WTC11 (cell line): Measurements from ENCODE around the gene ACOT2. TPM values are rescaled to one million over a fixed set of nuclear protein-coding genes. Genes with fewer than 3 reads are reported as not detected.
A peak's percentile ranks its signal among the peaks of the same experiment; 100 is the strongest.
"Not testable (repeated sequence)": the region's sequence is repeated elsewhere in the genome, so short reads cannot be mapped to it uniquely, and the experiment has no call there.

Experiments used
- ATAC-seq: fragments of 200-7000 bp; cut with Tn5 transposase; 2 replicates; pipeline ENCODE4 v1.10.0; 2021; ENCODE audit warnings: mild to moderate bottlenecking, moderate library complexity
- CTCF ChIA-PET: fragments of 300-600 bp; sonication (Branson Sonifier 250); formaldehyde crosslinking; loops from one replicate; lab custom pipeline; 2021; ENCODE audit warnings: antibody characterized with exemption; lab: Charles Lee
- POLR2A ChIA-PET: fragments of 350-600 bp; sonication (Branson Sonifier 250); formaldehyde crosslinking; loops from one replicate; lab custom pipeline; 2021; ENCODE audit warnings: antibody characterized with exemption; lab: Charles Lee
- DNase-seq: peaks from one replicate; pipeline ENCODE4 v3.0.0; 2021; ENCODE audit warnings: low spot score
- H3K27ac Mint-ChIP-seq: 2 replicates; pipeline ENCODE4 v1.8.0; 2021; ENCODE audit warnings: mixed read lengths
- H3K27me3 Mint-ChIP-seq: 2 replicates; pipeline ENCODE4 v1.8.0; 2021; ENCODE audit warnings: low read depth, mild to moderate bottlenecking, moderate library complexity, mixed read lengths
- H3K36me3 Mint-ChIP-seq: 2 replicates; pipeline ENCODE4 v1.8.0; 2021; ENCODE audit warnings: mixed read lengths
- H3K4me1 Mint-ChIP-seq: 2 replicates; pipeline ENCODE4 v1.8.0; 2022; ENCODE audit warnings: mixed read lengths
- H3K4me3 Mint-ChIP-seq: 2 replicates; pipeline ENCODE4 v1.8.0; 2021; ENCODE audit warnings: mild to moderate bottlenecking, moderate library complexity, mixed read lengths
- H3K9me3 Mint-ChIP-seq: 2 replicates; pipeline ENCODE4 v1.8.0; 2021; ENCODE audit warnings: mixed read lengths
- NR3C1 ChIP-seq: sonication (generic); formaldehyde crosslinking; conservative IDR thresholded peaks from 2 replicates; pipeline ENCODE4 v1.8.1; 2023; ENCODE audit warnings: low read depth, mild to moderate bottlenecking, missing genetic modification reagents
- total RNA-seq: library from RNA; stranded (reverse); gene quantifications from 3 replicates; pipeline ENCODE4 v1.2.3, GENCODE V29; 2021
- TF ChIP-seq, protein P1 (sequence below): fragments of 200-600 bp; IDR thresholded peaks from 2 replicates; pipeline ENCODE4 v1.8.0; 2022; ENCODE audit warnings: antibody characterized with exemption

Gene ACOT2
- total RNA-seq, 1 experiment from 2014 or later: 13.7 TPM

DNA sequence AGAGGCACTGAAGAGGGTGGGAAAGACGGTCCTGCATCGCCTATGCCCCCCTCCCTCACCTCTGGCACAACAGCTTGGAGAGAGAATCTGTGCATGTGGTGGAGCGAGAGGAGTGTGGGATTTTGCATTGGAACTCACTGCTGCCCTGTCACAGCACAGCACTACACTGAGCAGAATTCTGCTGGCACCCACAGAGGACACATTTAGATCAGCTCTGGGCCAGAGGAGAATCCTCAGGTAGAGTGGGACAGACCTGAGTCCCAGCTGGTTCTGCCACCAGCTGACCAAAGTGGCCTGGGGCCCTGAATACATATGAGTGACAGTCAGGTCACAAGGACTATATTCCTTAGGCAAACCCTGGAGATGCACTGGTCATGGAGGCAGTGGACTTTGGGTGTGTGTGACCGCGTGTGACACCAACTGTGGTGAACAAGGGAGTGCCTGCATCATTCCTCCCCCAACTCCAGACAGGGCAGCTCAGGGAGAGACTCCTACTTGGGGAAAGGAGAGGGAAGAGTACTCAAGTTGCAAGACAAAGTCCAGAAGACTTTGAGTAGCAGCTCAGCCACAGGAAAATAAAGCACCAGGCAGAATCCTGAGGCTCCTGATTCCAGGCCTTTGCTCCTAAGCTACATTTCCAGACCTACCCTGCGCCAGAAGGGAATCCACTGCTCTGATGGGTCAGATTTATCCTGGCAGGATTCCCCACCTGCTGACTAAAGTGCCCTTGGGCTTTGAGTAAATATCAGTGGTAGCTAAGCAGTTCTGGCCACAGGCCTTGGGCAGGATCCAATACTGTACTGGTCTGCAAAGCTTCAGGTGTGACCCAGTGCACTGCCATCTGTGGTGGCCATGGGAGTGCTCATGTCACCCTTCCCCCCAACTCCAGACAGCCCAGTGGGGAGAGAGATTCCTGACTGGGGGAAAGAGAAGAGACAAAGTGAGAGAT, 42.7 kb upstream of the ACOT2 start:
- CTCF ChIA-PET: interaction anchor here (1.3 to 2.1 kb wide), 3 partner anchors 13 to 353 kb away, joined by 3 to 7 read pairs (median 3); no protein-coding TSS in a partner anchor

DNA sequence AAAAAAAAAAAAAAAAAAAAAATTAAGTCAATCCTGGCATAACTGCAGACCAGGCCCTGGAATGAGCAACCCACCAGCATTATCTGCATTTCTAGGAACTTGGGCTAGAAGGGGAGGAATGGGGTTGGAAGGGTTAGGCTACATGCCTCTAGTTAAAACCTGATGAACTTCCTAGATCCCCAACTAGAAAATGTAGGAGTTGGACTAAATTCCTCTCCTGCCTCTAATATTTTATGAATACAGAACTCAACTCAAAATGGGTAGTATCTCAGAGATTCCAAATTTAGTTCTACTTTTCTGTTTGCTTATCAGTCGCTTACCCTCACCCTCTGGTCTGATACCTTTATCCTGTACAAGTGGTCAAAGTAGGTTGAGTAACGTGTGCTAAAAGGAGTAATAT, 39.7 kb upstream of the ACOT2 start:
- H3K4me1 Mint-ChIP-seq, H3K9me3 Mint-ChIP-seq, H3K27ac Mint-ChIP-seq, H3K27me3 Mint-ChIP-seq, POLR2A ChIA-PET, H3K4me3 Mint-ChIP-seq, DNase-seq, H3K36me3 Mint-ChIP-seq, CTCF ChIA-PET, ATAC-seq: not testable (repeated sequence)

More for the DNA sequence above, 42.7 kb upstream of the ACOT2 start:
- TF ChIP-seq NR3C1 (CRISPR knock-in tag): no peak
- Mint-ChIP-seq H3K9me3 (no peaks in the 10 kb centered on the region), H3K4me3 (no peak overlapping the region), H3K4me1 (peaks cover 9% of the 10 kb centered on the region), H3K36me3 (no peaks in the 10 kb centered on the region), H3K27ac (no peak overlapping the region), H3K27me3 (no peaks in the 10 kb centered on the region)
- POLR2A ChIA-PET: no interaction called here
- no peak for ATAC-seq
- no peak for DNase-seq

DNA sequence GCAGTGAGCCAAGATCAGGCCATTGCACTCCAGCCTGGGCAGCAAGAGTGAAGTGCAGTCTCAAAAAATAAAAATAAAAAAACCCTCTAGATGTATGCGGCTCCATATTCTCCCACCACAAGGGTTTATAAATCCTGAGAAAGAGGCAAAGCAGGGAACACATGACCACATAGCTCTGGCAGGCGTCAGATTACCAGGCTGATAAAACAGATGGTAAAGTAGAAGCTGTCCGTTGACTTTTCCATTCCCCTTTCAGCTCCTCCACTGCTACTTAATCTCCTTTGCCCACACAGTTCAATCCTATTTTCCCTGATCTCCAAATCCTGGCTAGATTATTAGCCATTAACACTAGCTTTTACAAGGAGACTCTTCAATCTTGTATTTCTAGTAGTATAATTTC, 37.0 kb upstream of the ACOT2 start:
- DNase-seq, H3K4me1 Mint-ChIP-seq, ATAC-seq, POLR2A ChIA-PET, H3K27ac Mint-ChIP-seq, H3K27me3 Mint-ChIP-seq, CTCF ChIA-PET, H3K4me3 Mint-ChIP-seq, H3K9me3 Mint-ChIP-seq, H3K36me3 Mint-ChIP-seq: not testable (repeated sequence)

DNA sequence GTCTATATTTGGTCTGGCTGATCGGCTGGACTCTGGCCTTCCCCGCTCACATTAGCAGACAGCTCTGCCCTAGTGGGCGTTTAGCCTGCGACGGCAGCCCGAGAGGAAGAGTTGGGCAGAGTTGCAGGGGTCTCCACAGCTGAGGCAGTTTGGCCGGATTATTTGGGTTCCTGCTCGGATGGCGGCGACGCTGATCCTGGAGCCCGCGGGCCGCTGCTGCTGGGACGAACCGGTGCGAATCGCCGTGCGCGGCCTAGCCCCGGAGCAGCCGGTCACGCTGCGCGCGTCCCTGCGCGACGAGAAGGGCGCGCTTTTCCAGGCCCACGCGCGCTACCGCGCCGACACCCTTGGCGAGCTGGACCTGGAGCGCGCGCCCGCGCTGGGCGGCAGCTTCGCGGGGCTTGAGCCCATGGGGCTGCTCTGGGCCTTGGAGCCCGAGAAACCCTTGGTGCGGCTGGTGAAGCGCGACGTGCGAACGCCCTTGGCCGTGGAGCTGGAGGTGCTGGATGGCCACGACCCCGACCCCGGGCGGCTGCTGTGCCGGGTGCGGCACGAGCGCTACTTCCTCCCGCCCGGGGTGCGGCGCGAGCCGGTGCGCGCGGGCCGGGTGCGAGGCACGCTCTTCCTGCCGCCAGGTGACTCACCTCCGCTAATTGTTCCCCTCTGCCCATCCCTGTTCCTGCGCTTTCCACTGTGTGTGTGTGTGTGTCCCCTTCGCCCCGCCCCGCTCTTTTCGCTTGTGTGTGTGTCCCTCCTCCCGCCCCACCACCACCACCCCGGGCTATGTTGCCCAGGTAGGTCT, 31.6 kb upstream of the ACOT2 start:
- POLR2A ChIA-PET: interaction anchor here (0.7 kb wide), 1 partner anchor 33 kb away, joined by 3 read pairs; no protein-coding TSS in a partner anchor

DNA sequence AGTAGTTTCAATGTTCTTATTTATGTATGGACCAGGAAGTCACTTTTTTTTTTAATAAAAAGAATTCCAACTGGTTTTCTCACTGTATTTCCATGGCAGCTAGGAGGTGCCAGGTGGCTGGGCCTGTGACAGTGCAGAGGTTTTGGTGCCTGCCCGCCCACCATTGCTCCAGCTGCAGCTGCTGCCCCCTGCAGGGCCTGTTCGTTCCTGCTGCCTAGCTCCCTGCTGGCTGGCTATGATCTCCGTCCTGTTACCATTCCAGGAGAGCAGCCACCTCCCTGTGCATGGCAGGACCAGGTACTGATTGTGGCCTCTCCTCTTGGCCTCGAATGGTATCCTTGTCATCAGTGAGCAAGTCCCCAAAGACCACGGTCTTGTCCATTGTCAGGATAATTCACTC, 30.0 kb upstream of the ACOT2 start:
- CTCF ChIA-PET: interaction anchor here (0.9 to 1.7 kb wide), 6 partner anchors 13 to 190 kb away, joined by 3 to 12 read pairs (median 4); partner anchors contain the start of genes ACOT2 and ACOT6
- H3K36me3 Mint-ChIP-seq, H3K4me3 Mint-ChIP-seq, H3K4me1 Mint-ChIP-seq, H3K27ac Mint-ChIP-seq, H3K27me3 Mint-ChIP-seq: not testable (repeated sequence)
- peak; percentile 53 for DNase-seq
- TF ChIP-seq, protein P1, sequence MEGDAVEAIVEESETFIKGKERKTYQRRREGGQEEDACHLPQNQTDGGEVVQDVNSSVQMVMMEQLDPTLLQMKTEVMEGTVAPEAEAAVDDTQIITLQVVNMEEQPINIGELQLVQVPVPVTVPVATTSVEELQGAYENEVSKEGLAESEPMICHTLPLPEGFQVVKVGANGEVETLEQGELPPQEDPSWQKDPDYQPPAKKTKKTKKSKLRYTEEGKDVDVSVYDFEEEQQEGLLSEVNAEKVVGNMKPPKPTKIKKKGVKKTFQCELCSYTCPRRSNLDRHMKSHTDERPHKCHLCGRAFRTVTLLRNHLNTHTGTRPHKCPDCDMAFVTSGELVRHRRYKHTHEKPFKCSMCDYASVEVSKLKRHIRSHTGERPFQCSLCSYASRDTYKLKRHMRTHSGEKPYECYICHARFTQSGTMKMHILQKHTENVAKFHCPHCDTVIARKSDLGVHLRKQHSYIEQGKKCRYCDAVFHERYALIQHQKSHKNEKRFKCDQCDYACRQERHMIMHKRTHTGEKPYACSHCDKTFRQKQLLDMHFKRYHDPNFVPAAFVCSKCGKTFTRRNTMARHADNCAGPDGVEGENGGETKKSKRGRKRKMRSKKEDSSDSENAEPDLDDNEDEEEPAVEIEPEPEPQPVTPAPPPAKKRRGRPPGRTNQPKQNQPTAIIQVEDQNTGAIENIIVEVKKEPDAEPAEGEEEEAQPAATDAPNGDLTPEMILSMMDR: peak; percentile 17; the same call in 1 of the 2 replicates
- TF ChIP-seq, all 79 proteins: peak for 1; not testable (repeated sequence) for 78
- POLR2A ChIA-PET, H3K9me3 Mint-ChIP-seq: not testable (repeated sequence)
- ATAC-seq: peak; percentile 74

More for the DNA sequence above, 31.6 kb upstream of the ACOT2 start:
- DNase-seq: peak; percentile 43
- not testable (repeated sequence) for H3K4me1 Mint-ChIP-seq, H3K9me3 Mint-ChIP-seq, H3K36me3 Mint-ChIP-seq, H3K27me3 Mint-ChIP-seq
- Mint-ChIP-seq H3K4me3 (peak overlapping the region; percentile 65), H3K27ac (peak overlapping the region; percentile 36)
- peak; percentile 59 for ATAC-seq
- CTCF ChIA-PET: interaction anchor here (0.7 to 1.6 kb wide), 2 partner anchors 29 to 192 kb away, joined by 4 to 7 read pairs; no protein-coding TSS in a partner anchor

DNA sequence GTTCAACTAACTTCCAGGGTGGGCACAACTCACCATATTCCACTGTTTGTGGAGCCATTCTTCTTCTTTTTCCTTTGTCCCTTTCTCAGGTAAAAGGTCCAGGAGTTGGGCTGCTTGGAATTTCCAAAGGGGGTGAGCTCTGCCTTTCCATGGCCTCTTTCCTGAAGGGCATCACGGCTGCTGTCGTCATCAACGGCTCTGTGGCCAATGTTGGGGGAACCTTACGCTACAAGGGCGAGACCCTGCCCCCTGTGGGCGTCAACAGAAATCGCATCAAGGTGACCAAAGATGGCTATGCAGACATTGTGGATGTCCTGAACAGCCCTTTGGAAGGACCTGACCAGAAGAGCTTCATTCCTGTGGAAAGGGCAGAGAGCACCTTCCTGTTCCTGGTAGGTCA, 26.1 kb upstream of the ACOT2 start:
- POLR2A ChIA-PET, H3K4me3 Mint-ChIP-seq, H3K36me3 Mint-ChIP-seq, H3K27ac Mint-ChIP-seq, H3K4me1 Mint-ChIP-seq, CTCF ChIA-PET, H3K27me3 Mint-ChIP-seq, H3K9me3 Mint-ChIP-seq: not testable (repeated sequence)
- ATAC-seq: peak; percentile 87
- peak; percentile 62 for DNase-seq

DNA sequence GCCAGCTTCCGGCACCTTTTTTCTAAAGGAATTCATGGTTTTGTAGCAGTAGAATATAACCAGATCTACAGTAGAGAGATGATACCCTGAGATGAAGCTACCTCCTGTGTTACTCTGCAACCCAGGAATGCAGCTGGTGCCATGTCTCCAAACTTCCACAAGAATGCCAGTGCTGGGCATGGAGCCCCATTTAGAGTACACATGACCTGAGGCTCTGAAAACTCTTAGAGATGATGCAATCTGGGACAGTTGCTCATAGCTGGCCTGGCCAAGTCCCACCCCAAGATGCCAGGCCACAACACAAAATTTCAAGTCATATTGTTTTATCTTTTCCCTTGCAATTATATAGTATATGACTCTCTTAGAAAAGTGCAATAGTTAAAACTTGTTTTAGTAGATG, 23.7 kb upstream of the ACOT2 start:
- ATAC-seq, H3K4me3 Mint-ChIP-seq, CTCF ChIA-PET, H3K27me3 Mint-ChIP-seq, DNase-seq, H3K27ac Mint-ChIP-seq, H3K36me3 Mint-ChIP-seq, H3K4me1 Mint-ChIP-seq, H3K9me3 Mint-ChIP-seq, POLR2A ChIA-PET: not testable (repeated sequence)

DNA sequence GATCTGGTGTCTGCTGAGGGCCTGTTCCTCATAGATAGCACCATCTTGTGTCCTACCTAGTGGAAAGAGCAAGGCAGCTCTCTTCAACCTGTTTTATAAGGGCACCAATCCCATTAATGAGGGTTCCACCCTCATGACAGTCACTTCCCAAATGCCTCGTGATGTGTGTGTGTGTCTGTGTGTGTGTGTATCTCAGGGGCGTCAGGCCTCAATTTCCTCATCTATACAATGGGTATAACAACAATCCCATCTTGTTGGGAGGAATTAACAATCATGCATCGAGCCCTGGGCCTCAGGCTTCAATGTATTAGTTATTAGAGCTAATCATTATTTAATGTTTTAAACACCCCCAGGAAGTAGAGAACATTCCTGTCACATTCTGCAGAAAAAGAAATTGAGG, 19.9 kb upstream of the ACOT2 start:
- H3K9me3 Mint-ChIP-seq, DNase-seq, H3K36me3 Mint-ChIP-seq, CTCF ChIA-PET, ATAC-seq, H3K4me1 Mint-ChIP-seq, H3K4me3 Mint-ChIP-seq, H3K27ac Mint-ChIP-seq, H3K27me3 Mint-ChIP-seq, POLR2A ChIA-PET: not testable (repeated sequence)

DNA sequence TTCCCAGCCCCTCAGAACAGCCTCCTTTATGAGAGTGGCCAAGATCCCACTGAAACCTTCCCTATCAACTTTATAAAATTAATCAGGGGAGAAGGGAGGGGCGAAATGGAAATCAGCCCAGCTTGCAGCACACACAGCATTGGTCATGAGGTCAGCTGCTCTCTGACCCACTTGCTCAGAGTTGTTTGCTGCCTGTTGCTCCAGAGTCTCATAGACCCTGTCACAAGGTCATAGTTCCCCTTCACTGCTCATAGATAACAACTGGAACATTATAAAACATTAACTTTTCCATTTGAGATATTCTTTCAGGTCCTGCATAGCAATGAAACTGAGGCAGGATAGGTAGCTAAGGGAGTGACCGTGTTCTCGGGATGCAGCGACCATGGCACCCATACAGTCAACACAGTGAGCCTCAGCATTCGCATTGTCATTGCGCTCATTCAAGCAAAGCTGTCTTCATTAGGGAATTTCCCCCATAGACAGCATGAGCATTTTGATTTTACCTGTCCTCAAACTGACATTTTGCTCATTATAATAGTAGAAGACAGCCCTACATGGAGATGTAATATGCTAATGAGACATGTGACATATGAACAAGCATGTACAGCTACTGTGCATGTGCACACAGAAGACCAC, 19.0 kb upstream of the ACOT2 start:
- H3K27ac Mint-ChIP-seq, DNase-seq, H3K4me1 Mint-ChIP-seq, CTCF ChIA-PET, H3K9me3 Mint-ChIP-seq, ATAC-seq, H3K4me3 Mint-ChIP-seq, H3K36me3 Mint-ChIP-seq, H3K27me3 Mint-ChIP-seq, POLR2A ChIA-PET: not testable (repeated sequence)
